22Rv1 (cell line): ENCODE results near the gene CUTC.

ENCODE experiments used
- H3K27ac ChIP-seq: fragments of 450-650 bp; 2 replicates; pipeline ENCODE4 v1.5.1; 2017
- ZFX ChIP-seq: fragments of 450-650 bp; IDR thresholded peaks from 2 replicates; pipeline ENCODE4 v1.6.1; 2017; ENCODE audit warnings: antibody characterized with exemption, borderline replicate concordance
- TF ChIP-seq, protein P1 (sequence below): fragments of 450-650 bp; IDR thresholded peaks from 2 replicates; pipeline ENCODE4 v1.5.1; 2017; ENCODE audit warnings: mild to moderate bottlenecking

CUTC gene

GRCh38 chr10:99732033-99732842 is at the start of gene CUTC, which contains the start of gene COX15:
Gene CUTC, plus strand, starts transcription at chr10:99732234. Its CDS starts 115 bp downstream, at chr10:99732349.
Gene COX15, minus strand, starts transcription at chr10:99732127. Its CDS starts 78 bp downstream, at chr10:99732049.
- TF ChIP-seq ZFX: no peak
- TF ChIP-seq, protein P1, sequence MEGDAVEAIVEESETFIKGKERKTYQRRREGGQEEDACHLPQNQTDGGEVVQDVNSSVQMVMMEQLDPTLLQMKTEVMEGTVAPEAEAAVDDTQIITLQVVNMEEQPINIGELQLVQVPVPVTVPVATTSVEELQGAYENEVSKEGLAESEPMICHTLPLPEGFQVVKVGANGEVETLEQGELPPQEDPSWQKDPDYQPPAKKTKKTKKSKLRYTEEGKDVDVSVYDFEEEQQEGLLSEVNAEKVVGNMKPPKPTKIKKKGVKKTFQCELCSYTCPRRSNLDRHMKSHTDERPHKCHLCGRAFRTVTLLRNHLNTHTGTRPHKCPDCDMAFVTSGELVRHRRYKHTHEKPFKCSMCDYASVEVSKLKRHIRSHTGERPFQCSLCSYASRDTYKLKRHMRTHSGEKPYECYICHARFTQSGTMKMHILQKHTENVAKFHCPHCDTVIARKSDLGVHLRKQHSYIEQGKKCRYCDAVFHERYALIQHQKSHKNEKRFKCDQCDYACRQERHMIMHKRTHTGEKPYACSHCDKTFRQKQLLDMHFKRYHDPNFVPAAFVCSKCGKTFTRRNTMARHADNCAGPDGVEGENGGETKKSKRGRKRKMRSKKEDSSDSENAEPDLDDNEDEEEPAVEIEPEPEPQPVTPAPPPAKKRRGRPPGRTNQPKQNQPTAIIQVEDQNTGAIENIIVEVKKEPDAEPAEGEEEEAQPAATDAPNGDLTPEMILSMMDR: peak; percentile 61; the same call in 1 of the 2 replicates
- H3K27ac ChIP-seq: peak within 1 kb of the TSS; percentile 96

GRCh38 chr10:99682752-99683151 is 49.3 kb upstream of the CUTC start:
- no peak overlapping the region for H3K27ac ChIP-seq
- TF ChIP-seq, protein P1: peak; percentile 17; the same call in 1 of the 2 replicates
- no peak for TF ChIP-seq ZFX

- no peak overlapping the region for H3K27ac ChIP-seq
- TF ChIP-seq, protein P1: no peak
- TF ChIP-seq ZFX: no peak
Observed at GRCh38 chr10:99685597-99685967, 46.5 kb upstream of the CUTC start.

GRCh38 chr10:99689461-99689860 is 42.6 kb upstream of the CUTC start:
- no peak for TF ChIP-seq ZFX
- TF ChIP-seq, protein P1: no peak
- no peak overlapping the region for H3K27ac ChIP-seq

- H3K27ac ChIP-seq: no peak overlapping the region
- no peak for TF ChIP-seq ZFX
- TF ChIP-seq, protein P1: no peak
Observed at GRCh38 chr10:99693933-99694583, 38.0 kb upstream of the CUTC start.

DNA sequence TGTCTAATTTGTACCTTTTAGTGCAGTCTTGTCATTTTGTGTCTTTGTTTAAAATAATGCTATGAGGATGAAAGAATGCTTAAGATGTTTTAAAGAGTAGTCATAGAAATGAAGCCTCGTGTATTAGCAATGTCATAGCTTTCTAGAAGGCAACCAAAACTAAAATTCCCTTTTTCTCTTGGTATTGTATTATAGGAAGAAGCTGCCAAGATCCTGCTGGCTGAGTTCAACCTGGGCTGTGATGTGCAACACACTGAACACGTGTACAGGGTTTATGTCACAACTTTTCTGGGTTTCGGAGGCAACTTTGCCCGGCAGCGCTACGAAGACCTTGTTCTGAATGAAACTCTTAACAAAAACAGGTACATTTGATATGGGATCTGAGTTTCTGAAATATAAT is 36.3 kb upstream of the CUTC start:
- TF ChIP-seq, protein P1: no peak
- TF ChIP-seq ZFX: no peak
- no peak overlapping the region for H3K27ac ChIP-seq
